Esophagus muscularis mucosa (tissue), 3 donors: Measurements from ENCODE around the gene DMRTB1.

Experiments used
- POLR2A ChIP-seq: fragments of 450-650 bp; IDR thresholded peaks from one replicate; pipeline ENCODE4 v1.6.1; 2017; ENCODE audit warnings: antibody characterized with exemption, moderate library complexity, mild to moderate bottlenecking, low read depth
- POLR2AphosphoS5 ChIP-seq, 2 donors: sonication (generic); formaldehyde crosslinking; IDR thresholded peaks; one replicate each; pipeline ENCODE4 v1.6.1; 2017; ENCODE audit warnings: antibody characterized with exemption in 2 of 2
- TF ChIP-seq, protein P1 (sequence below), 3 experiments: fragments of 200-600 bp in 2 of 3; fragments of 450-650 bp in 1 of 3; sonication (generic) in 2 of 3; IDR thresholded peaks; one replicate each; pipeline ENCODE4 v1.5.1; 2017 to 2019; ENCODE audit warnings: antibody characterized with exemption in 3 of 3, mild to moderate bottlenecking in 2 of 3, moderate library complexity in 1 of 3

GRCh38 chr1:53504901-53505300 lies 45.7 kb downstream of the DMRTB1 start:
- TF ChIP-seq, protein P1, sequence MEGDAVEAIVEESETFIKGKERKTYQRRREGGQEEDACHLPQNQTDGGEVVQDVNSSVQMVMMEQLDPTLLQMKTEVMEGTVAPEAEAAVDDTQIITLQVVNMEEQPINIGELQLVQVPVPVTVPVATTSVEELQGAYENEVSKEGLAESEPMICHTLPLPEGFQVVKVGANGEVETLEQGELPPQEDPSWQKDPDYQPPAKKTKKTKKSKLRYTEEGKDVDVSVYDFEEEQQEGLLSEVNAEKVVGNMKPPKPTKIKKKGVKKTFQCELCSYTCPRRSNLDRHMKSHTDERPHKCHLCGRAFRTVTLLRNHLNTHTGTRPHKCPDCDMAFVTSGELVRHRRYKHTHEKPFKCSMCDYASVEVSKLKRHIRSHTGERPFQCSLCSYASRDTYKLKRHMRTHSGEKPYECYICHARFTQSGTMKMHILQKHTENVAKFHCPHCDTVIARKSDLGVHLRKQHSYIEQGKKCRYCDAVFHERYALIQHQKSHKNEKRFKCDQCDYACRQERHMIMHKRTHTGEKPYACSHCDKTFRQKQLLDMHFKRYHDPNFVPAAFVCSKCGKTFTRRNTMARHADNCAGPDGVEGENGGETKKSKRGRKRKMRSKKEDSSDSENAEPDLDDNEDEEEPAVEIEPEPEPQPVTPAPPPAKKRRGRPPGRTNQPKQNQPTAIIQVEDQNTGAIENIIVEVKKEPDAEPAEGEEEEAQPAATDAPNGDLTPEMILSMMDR (IDR thresholded peaks at IDR 0.05), result no peak
- TF ChIP-seq POLR2A, result no peak
- no peak for TF ChIP-seq POLR2AphosphoS5 (IDR thresholded peaks at IDR 0.05)
